Measurements from ENCODE around the gene PZP. TPM values are rescaled to one million over a fixed set of nuclear protein-coding genes. Genes with fewer than 3 reads are reported as not detected.

The PZP gene
- polyA plus RNA-seq, 1 donor from 2014 or later = not detected

- no peaks in the 10 kb centered on the region for H3K36me3 ChIP-seq (ENCODE audit: insufficient read depth, low read length)
- H3K4me3 ChIP-seq (ENCODE audit: low read length) = no peak overlapping the region
- no peaks in the 10 kb centered on the region for H3F3A ChIP-seq (ENCODE audit: insufficient read depth, low read length, poor library complexity, severe bottlenecking)
- H2AFZ ChIP-seq (ENCODE audit: low read depth, low read length) = no peak overlapping the region
- no peaks in the 10 kb centered on the region for H3K9me3 ChIP-seq (ENCODE audit: low read length)
- H3K4me2 ChIP-seq (ENCODE audit: low read length) = no peak overlapping the region
- no peaks in the 10 kb centered on the region for H4K20me1 ChIP-seq (ENCODE audit: insufficient read depth)
- H3K79me2 ChIP-seq (replicated peaks; ENCODE audit: insufficient read depth, low read length) = no peaks in the 10 kb centered on the region
- no peak overlapping the region for H3K9ac ChIP-seq (ENCODE audit: low read length)
- no peaks in the 10 kb centered on the region for H3K27me3 ChIP-seq (ENCODE audit: insufficient read depth, low read depth, low read length)
- no peaks in the 10 kb centered on the region for H3K9me2 ChIP-seq (ENCODE audit: insufficient read depth, low read length)
- H3K27ac ChIP-seq (ENCODE audit: low read length) = no peak overlapping the region
- TF ChIP-seq TAF1 (IDR thresholded peaks at IDR 0.05; ENCODE audit: low read depth) (no peak), EP300 (conservative IDR thresholded peaks at IDR 0.05; ENCODE audit: poor library complexity, severe bottlenecking) (no peak), RAD21 (conservative IDR thresholded peaks at IDR 0.05) (no peak), REST (IDR thresholded peaks at IDR 0.05; ENCODE audit: borderline replicate concordance) (no peak), EZH2 (IDR thresholded peaks at IDR 0.05; ENCODE audit: borderline replicate concordance, insufficient read depth, low read length, poor library complexity, severe bottlenecking) (no peak)
Observed at GRCh38 chr12:9104767-9105423, 103.3 kb downstream of the PZP start.

DNA sequence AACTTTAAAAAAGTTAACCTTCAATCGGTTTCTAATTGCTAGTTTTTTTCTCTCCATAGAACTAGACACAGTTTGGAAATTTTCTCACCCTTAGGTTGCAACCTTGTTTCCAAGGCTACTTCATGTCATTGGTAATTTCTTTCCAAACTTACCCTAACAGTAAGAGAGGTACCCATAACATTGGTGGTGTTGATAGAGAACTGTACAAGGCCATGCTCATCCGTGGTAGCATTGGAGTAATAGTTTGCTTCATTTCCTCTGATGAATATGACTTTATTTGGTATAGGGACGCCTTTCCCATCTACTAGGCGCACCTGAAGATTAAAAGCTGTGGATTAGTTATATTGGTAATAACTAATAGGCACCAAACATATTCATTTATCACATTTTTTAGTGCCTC lies 104.1 kb downstream of the PZP start:
- Histone ChIP-seq H2AFZ (ENCODE audit: low read depth, low read length) (no peak overlapping the region), H4K20me1 (ENCODE audit: insufficient read depth) (no peaks in the 10 kb centered on the region), H3K4me2 (ENCODE audit: low read length) (no peak overlapping the region), H3K9me2 (ENCODE audit: insufficient read depth, low read length) (no peaks in the 10 kb centered on the region), H3K9ac (ENCODE audit: low read length) (no peak overlapping the region), H3K27me3 (ENCODE audit: insufficient read depth, low read depth, low read length) (no peaks in the 10 kb centered on the region), H3K27ac (ENCODE audit: low read length) (no peak overlapping the region), H3K4me3 (ENCODE audit: low read length) (no peak overlapping the region), H3F3A (ENCODE audit: insufficient read depth, low read length, poor library complexity, severe bottlenecking) (no peaks in the 10 kb centered on the region), H3K9me3 (ENCODE audit: low read length) (no peaks in the 10 kb centered on the region), H3K79me2 (replicated peaks; ENCODE audit: insufficient read depth, low read length) (no peaks in the 10 kb centered on the region), H3K36me3 (ENCODE audit: insufficient read depth, low read length) (no peaks in the 10 kb centered on the region)
- TF ChIP-seq SMC3 (conservative IDR thresholded peaks at IDR 0.05; ENCODE audit: poor library complexity) (no peak), RAD21 (conservative IDR thresholded peaks at IDR 0.05) (no peak), EZH2 (IDR thresholded peaks at IDR 0.05; ENCODE audit: borderline replicate concordance, insufficient read depth, low read length, poor library complexity, severe bottlenecking) (no peak), EP300 (conservative IDR thresholded peaks at IDR 0.05; ENCODE audit: poor library complexity, severe bottlenecking) (no peak), TAF1 (IDR thresholded peaks at IDR 0.05; ENCODE audit: low read depth) (no peak), MXI1 (conservative IDR thresholded peaks at IDR 0.05; ENCODE audit: poor library complexity, severe bottlenecking) (no peak), REST (IDR thresholded peaks at IDR 0.05; ENCODE audit: borderline replicate concordance) (no peak), POLR2AphosphoS5 (IDR thresholded peaks at IDR 0.05) (no peak), CTCF (IDR thresholded peaks at IDR 0.05; ENCODE audit: poor library complexity, severe bottlenecking) (no peak)
